ENCODE measurements around the gene QSOX1.

QSOX1 gene

DNA sequence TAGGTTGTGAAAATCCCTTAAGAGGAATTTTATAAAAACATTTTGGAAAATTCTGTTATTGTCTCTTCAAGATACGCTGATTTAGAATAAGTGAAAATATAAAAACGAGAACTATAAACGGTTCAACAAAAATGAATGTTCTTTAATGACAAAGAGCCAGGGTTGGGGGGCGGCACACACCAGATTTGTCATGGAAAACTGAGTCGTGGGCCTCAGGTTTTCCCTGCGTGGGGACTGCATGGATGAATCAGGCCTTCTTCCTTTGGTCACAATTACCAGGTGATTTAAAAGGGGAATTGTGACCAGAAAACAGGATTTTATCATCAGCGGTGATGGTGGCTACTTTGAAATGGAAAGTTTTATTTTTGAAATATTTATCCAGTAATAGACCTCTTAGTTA is 84.0 kb downstream of the QSOX1 start:
- no peak for DNase-seq

DNA sequence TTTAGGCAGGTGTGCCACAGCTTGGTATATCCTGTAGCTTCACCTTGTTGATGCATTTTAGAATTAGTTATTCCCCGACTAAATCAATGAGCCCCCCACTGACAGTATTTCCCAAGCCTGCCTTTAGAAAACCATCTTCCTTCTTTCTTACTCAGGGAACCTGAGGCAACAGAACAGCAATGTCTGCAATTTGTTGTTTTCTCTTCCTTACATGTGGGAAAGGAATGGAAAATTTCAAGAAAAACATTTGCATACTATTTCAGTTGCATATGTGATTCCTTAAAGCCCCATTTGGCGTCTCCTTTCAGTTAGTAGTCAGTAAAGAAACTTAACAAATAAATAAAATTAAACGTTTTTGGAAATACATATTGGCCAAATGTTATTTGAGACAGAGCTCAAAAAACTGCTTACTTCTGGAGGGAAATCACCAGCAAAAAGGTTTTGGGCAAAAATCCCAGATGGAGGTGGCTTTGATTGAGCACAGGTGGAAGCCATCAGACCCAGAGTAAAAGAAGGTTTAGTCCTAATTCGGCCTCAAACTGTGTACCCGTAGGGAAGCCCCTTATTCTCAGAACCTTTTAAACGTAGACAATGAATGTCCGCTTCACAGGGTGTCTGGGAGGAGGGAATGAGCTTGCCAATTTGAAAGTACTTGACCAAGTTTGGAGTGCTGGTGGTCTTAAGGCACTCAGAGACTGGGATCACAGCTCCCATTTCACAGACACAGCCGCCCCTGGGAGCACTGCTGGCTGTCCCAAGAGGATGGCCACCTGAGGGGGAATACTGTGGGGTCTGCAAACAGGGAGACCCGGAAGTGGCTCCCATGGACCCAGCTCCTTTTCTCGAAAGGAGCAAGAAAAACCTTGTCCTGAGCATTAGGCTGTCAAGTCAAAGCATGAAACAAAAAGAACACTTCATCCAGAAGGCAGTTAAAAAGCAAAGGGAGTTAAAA is 84.8 kb downstream of the QSOX1 start:
- no peak for DNase-seq

DNA sequence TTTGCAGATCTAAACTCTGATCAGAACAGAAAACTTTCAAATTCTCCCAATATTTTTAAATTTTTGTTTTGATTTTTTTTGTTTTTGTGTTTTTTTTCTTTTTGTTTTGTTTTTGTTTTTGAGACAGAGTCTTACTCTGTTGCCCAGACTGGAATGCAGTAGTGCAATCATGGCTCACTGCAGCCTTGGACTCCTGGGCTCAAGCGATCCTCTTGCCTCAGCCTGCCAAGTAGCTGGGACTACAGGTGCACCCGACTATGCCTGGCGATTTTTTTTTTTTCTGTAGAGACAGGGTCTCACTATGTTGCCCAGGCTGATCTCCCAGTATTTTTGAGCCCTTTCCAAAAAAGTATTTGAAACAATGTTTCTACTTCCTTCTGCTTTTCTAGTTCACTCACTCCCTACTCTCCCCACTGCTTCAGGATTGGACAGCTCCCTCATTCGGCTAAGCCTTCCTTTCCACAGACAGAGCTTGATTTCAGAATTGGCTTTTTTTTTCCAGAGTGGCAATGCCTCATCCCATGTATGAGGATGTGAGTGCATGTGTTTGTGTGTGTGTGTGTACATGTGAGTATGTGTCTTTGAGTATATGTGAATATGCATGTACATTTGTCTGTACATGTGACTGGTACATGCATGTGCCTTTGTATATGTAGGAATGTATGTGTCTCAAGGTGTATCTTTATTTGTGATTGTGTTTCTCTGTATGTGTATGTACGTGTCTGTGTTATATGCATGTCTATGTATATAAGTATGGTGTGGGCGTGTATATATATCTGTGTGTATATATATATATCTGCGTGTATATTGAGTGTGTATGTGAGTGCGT is 87.3 kb downstream of the QSOX1 start:
- DNase-seq, result peak; percentile 44

DNA sequence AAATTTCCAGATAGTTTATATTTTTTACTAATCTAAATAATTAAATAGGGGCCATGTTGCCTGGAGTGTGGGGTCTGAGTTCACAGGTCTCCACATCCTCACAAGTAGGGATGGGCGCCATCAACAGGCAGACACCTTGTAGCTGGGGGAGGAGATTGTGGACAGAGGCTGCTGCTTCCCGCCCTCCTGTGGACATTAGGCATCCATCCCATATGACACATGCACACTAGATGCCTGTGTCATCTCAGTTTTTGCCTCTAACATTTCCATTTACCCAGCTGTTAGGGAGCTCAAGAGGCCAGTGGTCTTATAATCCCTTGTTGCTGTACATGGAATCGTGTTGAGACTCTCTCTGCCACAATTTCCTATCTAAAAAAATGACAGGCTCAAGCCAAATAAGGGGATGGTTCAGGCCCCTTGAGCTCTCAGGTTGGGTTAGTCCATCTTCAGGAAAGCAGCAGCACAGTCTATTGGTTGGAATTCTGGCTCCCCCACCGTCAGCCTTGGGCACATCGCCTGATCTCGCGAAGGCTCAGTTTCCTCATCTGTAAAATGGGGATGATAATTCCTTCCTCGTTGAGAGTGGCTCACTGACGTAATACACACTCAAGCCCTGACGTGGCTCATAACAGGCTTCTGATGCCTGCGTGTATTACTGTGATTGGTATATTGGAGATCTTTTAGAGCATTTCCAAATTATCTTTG is 89.0 kb downstream of the QSOX1 start:
- DNase-seq, result no peak

DNA sequence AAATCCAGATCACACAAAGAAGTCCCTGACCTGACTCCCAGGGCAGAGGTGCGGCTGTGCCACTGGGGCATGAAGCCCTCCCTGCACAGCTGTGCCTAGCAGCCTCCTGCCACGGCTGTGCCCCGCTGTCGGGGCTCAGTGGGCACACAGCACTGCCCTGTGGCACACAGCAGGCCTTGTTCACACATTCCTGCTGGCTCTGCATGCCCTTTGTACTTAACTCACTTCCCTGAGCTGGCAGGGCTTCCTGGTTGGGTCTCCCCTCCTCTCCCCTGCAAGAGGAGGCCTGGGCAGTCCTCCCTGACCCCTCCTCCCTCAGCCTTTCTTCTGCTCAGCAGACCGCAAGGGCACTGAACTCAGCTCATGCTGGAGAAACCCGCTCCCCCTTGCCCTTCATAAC is 90.2 kb downstream of the QSOX1 start:
- DNase-seq, result no peak

DNA sequence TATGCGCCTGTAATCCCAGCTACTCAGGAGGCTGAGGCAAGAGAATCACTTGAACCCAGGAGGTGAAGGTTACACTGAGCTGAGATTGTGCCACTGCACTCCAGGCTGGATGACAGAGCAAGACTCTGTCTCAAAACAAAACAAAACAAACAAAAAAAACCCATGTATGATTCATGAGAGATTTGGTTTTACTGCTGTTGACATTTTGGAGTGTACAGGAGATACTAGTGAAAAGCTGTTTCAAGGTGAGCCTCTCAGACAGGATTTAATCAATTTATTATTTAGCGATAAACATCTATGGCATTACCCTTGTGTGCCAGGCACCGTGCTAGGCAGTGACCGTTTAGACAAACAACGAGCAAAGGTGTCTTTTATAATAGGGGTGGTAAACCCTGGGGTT is 91.9 kb downstream of the QSOX1 start:
- no peak for DNase-seq

DNA sequence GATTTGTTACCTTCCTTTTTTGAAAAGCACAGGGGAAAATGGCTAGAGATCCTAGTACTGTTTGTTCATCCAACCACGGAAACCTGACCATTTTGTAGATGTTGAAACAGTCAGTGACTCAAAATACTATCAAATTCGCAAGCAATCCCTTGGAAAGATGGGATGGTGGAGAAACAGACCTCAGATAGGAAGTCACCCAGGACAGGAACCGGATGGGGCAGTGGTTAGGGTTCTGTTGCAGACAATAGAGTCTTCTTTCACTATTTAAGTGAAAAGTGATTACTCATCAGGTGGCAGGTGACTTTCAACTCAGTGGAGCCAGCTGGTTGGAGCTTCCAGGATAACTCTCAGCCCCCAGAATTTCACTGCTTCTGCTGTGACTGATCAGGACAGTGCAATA is 92.4 kb downstream of the QSOX1 start:
- no peak for DNase-seq

DNA sequence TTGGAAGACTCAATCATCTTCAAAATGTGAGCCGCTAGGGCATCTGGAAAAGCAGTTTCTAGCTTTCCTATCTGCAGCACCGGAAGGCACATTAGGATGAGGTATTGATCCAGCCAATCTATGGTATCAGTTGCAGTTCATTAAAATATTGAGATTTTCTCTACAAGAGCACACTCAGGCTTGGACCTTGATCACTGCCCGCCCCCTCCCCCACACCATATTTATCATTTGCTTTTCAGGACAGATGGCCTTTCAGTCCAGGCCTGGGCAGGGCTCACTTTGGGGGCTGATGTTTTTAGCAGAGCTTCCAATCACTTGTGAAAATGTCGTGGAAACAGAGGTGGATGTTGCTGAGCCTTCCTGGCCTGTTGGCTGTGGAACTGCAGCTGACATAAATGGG is 92.9 kb downstream of the QSOX1 start:
- DNase-seq, result no peak

DNA sequence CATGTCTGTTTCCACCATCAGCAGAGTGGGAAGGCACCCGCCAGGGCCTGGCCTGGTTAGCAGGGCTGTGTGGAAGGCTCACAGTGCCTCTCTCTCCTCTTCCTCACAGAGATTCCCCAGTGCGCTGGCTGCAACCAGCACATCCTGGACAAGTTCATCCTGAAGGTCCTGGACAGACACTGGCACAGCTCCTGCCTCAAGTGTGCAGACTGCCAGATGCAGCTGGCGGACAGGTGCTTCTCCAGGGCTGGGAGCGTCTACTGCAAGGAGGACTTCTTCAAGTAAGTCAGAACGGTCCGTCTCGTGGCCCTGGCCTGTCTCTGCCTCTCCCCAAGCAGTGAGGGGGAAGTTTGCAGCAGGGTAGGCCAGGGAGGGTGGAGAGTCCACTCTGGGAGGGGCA is 93.5 kb downstream of the QSOX1 start:
- DNase-seq, result no peak

DNA sequence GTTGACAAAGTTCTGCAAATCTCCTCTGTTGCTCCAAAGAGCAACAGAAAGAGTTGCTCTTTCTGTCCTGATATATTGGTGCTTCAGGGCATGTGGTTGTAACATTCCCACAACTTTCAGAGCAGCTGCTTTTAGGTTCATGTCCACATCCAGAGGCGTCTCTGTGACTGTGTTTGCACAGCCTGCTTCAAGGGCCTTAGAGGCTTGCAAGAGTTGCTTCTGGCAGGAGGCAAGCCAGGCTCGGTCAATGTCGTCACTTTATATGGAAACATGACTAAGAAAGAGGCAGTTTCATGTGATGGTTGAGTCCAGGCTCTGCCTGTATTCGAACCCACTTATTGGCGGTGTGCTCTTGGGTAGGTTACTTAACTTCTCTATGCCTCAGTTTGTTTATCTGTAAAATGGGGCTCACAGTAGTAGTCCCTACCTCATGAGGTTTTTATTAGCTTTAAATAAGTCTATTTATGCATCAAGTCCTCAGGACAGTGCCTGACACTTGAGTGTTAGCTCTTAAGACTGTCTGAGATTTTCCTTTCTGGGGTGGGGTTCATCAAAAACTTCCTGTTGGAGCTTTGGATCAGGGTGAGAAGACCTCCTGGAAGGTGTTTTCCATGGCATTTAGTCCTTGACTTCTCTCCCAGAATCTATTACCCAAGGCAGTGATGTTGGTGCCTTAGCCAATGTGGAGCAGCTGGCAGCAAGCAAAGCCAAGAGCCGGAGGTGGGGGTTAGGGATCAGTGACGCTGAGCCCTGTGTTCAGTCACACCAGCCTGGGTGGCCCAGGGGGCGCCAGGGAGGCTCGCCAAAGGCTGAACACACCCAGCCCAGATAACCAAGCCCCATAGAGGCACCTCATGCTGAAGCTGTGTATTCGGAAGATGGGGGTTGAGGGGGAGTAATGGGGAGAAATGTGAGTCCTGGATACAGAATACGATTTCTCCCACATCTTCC is 94.3 kb downstream of the QSOX1 start:
- peak; percentile 74 for DNase-seq

DNA sequence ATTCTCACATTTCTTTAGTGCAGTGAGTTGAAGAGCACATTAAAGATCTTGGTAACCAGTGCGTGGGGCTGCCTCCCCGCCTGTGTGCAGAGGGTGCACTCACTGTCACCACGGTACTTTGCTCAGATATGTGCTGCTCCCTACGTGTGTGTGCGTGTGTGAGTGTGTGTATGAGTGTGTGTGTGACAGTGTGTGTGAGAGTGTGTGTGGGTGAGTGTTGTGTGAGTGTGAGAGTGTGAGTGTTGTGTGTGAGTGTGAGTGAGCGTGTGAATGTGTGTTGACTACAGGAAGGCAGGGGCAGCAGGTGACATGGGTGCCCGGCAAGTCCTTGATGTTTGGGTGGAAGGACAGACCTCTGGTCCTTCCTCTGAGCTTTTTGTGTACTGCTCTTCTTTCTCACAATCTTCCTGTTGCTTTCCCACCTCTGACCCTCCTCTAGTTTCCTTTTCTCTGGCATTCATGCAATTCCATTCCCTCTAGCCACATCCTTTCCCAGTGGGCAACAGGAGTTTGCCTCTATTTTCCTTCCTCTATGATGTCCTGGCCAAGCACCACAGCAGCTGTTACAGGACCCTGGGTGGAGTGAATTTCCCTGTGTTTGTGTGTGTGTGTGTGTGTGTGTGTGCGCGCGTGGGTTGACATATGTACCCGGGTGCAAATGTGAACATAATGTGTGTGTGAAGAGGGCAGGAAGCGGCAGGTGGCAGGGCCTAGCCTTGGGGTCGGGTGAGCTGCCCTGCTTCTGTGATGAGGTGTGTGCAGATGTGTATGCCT is 95.2 kb downstream of the QSOX1 start:
- DNase-seq, result no peak

DNA sequence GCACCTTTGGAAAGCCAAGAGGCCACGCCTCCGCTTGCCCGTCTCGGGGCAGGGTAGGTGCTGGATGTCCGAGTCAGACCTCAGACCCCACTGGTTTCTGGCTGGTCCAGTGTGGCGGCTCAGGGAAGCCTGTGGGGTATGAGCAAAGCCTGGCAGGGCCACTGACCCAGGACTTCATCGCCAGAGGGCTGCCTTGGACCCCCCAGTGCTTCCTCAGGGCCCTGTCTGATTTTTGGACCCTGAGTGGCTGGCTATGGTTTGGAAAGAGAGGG is 95.8 kb downstream of the QSOX1 start:
- no peak for DNase-seq

DNA sequence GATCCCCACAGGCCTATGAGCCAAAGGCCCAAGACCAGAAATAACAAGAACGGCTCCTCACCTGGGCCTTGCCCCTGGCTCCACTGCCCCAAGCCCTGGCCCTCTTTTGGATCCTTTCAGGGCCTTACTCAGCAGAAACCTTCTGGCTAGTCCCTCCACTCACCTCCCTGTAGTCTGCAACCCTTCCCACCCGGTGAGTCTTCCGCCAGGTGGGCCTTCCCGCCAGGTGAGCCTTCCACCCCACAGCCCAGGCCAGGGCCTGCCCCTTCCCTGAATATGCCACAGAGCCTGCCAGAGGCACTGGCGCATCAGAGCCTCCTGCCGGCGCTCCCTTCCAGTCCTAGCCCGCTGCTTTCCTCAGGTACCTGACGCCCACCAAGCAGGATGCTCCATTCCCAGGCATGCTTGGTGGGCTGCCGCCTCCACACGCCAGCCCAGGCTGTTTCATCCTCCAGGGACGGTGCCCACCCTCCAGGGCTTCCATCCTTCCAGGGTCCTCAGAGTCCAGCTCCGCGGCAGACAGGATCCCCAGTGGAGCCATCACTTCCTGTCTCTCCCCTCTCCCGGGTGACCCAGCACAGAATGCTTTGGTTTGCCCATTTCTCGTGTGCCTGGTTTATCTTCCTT is 96.3 kb downstream of the QSOX1 start:
- DNase-seq, result no peak

DNA sequence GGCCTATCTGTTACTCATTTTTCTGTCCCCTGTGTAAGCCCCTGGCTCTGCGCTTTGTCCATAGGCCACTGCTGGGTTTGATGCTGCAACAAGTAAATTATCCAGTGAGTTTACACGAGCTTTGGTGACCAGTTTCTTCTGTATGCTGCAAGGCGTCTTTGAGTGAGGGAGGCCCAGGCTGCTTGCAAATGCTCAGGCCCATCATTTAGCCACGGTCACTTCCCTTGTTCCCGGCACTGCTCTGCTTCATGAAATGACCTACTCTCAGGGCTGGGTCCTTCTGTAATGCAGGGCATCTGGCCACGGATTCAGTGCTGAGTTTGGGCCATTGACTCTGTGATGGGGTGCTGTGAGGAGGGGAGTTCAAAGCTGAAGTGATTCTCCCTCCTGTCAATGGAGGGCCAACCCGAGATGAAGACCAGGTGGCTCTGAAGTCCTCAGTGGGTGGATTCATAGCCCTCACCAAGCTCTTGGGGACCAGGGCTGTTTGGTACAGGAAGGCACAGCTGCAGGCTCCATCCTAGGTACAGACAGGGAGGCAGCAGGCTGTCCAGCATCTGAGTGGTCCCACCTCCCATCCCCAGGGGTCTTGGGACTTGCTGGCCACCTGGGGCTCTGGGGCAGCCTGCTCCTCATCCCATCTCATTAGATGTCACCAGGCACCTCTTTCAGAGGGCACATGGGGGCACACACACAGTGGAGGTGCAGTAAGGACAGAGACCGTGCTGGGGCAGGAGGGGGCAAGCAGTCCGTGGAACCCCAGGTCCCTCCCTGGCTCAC is 97.0 kb downstream of the QSOX1 start:
- DNase-seq, result no peak

DNA sequence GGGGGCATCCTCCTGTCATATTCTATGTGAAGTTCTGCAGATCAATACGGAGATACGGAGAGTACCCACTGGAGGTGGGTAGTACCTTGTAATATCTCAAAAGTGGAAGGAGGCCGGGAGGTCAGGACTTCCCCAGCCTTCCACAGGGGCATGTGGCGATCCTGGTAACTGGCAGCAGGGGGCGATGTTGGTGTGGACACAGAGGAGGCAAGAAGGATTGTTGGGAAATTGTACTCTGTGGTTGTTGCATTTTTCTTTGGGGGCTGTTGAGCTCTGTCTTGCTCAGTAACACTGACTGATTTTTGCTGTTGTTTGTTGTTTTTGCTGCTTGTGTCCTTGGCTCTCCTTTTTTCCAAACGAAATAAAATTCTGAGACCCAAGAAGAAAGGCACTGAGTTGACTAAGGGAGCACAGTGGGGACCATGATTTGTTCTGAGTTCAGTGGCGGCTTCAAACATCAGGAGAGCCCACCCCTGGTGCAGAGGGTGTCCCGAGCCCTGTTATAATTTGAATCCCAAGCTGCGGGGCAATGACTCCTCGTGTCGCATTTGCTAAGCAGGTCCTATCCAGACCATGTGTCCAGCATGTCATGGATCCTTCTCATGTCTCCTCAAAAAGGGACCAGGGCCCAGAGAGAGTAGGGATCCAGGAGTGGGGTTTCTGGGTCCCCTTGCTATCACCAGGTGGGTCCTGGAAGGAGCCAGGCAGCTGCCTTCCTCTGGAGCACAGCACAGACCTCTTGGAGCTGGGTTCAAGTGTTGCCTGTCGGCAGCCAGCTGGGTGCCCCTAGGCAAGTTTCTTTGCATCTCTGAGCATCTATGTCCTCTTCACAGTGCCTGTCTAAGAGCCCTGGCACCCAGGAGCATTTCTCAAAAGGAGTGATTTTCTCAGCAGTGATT is 98.2 kb downstream of the QSOX1 start:
- peak; percentile 88 for DNase-seq
